HepG2 (cell line): ENCODE results near the gene ZBTB32. TPM values are rescaled to one million over a fixed set of nuclear protein-coding genes. Genes with fewer than 3 reads are reported as not detected.

Experiments used
- ARNTL ChIP-seq: sonication (generic); formaldehyde crosslinking; IDR thresholded peaks from 2 replicates; pipeline ENCODE4 v1.4.0; 2020; ENCODE audit warnings: mild to moderate bottlenecking, missing genetic modification reagents
- CBFB ChIP-seq: sonication (generic); formaldehyde crosslinking; IDR thresholded peaks from 2 replicates; pipeline ENCODE4 v1.4.0; 2020; ENCODE audit warnings: missing genetic modification reagents
- DMAP1 ChIP-seq: IDR thresholded peaks from 2 replicates; pipeline ENCODE4 v1.6.1; 2016
- ELK4 ChIP-seq: sonication (generic); formaldehyde crosslinking; IDR thresholded peaks from 2 replicates; pipeline ENCODE4 v1.9.0; 2021; ENCODE audit warnings: missing genetic modification reagents, borderline replicate concordance
- FOXJ3 ChIP-seq: sonication (generic); formaldehyde crosslinking; IDR thresholded peaks from 2 replicates; pipeline ENCODE4 v1.4.0; 2020; ENCODE audit warnings: missing genetic modification reagents, mild to moderate bottlenecking, borderline replicate concordance
- IRF2 ChIP-seq: IDR thresholded peaks from 2 replicates; pipeline ENCODE4 v1.6.1; 2018; ENCODE audit warnings: missing genetic modification reagents, missing compliant biosample characterization
- KLF12 ChIP-seq: sonication (generic); formaldehyde crosslinking; IDR thresholded peaks from 2 replicates; pipeline ENCODE4 v1.4.0; 2020; ENCODE audit warnings: missing genetic modification reagents, borderline replicate concordance
- KMT2B ChIP-seq: IDR thresholded peaks from 2 replicates; pipeline ENCODE4 v1.6.1; 2016; ENCODE audit warnings: missing genetic modification reagents, missing compliant biosample characterization
- MTA1 ChIP-seq: sonication (generic); formaldehyde crosslinking; IDR thresholded peaks from 2 replicates; pipeline ENCODE4 v1.4.0; 2020; ENCODE audit warnings: missing genetic modification reagents, mild to moderate bottlenecking, borderline replicate concordance
- MXI1 ChIP-seq: IDR thresholded peaks from 3 replicates; pipeline ENCODE4 v1.6.1; 2012; ENCODE audit warnings: low read depth, low read length, inconsistent platforms, borderline replicate concordance
- NFYC ChIP-seq: IDR thresholded peaks from 2 replicates; pipeline ENCODE4 v1.6.1; 2016; ENCODE audit warnings: missing genetic modification reagents, missing compliant biosample characterization
- NR1H2 ChIP-seq: sonication (generic); formaldehyde crosslinking; IDR thresholded peaks from 2 replicates; pipeline ENCODE4 v1.8.1; 2022; ENCODE audit warnings: low read depth, missing genetic modification reagents, borderline replicate concordance
- NRL ChIP-seq: sonication (generic); formaldehyde crosslinking; IDR thresholded peaks from 2 replicates; pipeline ENCODE4 v1.5.0; 2020; ENCODE audit warnings: missing genetic modification reagents, mild to moderate bottlenecking, moderate library complexity, borderline replicate concordance
- POLR2A ChIP-seq, 2 experiments: IDR thresholded peaks; 2 replicates each; pipeline ENCODE4 v1.6.1; 2011; ENCODE audit warnings: low read depth in 2 of 2, low read length in 2 of 2, mild to moderate bottlenecking in 1 of 2, moderate library complexity in 1 of 2; ENCODE audit not compliant: insufficient read depth in 1 of 2
- POLR2AphosphoS2 ChIP-seq: IDR thresholded peaks from 2 replicates; pipeline ENCODE4 v1.6.1; 2011; ENCODE audit warnings: low read depth, low read length, improper control_type of control experiment
- RAD21 ChIP-seq: fragments of 450-650 bp; formaldehyde crosslinking; IDR thresholded peaks from 2 replicates; pipeline ENCODE4 v1.5.0; 2020; ENCODE audit warnings: mild to moderate bottlenecking
- RBFOX2 ChIP-seq: fragments of 200-400 bp; formaldehyde crosslinking; IDR thresholded peaks from 2 replicates; pipeline ENCODE4 v1.6.1; 2017; ENCODE audit warnings: low read depth, mild to moderate bottlenecking, low read length
- RFXAP ChIP-seq: sonication (generic); formaldehyde crosslinking; IDR thresholded peaks from 2 replicates; pipeline ENCODE4 v1.4.0; 2020; ENCODE audit warnings: missing genetic modification reagents, borderline replicate concordance
- SALL2 ChIP-seq: sonication (generic); formaldehyde crosslinking; IDR thresholded peaks from 2 replicates; pipeline ENCODE4 v1.8.1; 2023; ENCODE audit warnings: mild to moderate bottlenecking, missing genetic modification reagents, inconsistent platforms
- SOX6 ChIP-seq, 2 experiments: fragments of 450-650 bp in 1 of 2; sonication (generic) in 1 of 2; formaldehyde crosslinking in 1 of 2; IDR thresholded peaks; 2 replicates each; pipeline versions ENCODE4 v1.4.0 to v1.6.1; 2017 to 2020; ENCODE audit warnings: antibody characterized with exemption in 1 of 2, mild to moderate bottlenecking in 1 of 2, missing genetic modification reagents in 1 of 2
- SP4 ChIP-seq: sonication (generic); formaldehyde crosslinking; IDR thresholded peaks from 2 replicates; pipeline ENCODE4 v1.8.1; 2023; ENCODE audit warnings: mild to moderate bottlenecking, missing genetic modification reagents
- SP5 ChIP-seq: IDR thresholded peaks from 2 replicates; pipeline ENCODE4 v1.6.1; 2016; ENCODE audit warnings: low read depth, borderline replicate concordance
- THAP11 ChIP-seq: IDR thresholded peaks from 2 replicates; pipeline ENCODE4 v1.6.1; 2016; ENCODE audit warnings: missing biosample characterization, missing genetic modification reagents
- U2AF1 ChIP-seq: fragments of 200-400 bp; formaldehyde crosslinking; optimal IDR thresholded peaks from 2 replicates; pipeline ENCODE3; 2017; ENCODE audit warnings: mild to moderate bottlenecking, low read depth, low read length
- ZNF143 ChIP-seq: sonication (generic); formaldehyde crosslinking; IDR thresholded peaks from 2 replicates; pipeline ENCODE4 v1.4.0; 2020; ENCODE audit warnings: missing genetic modification reagents
- ZNF180 ChIP-seq: sonication (generic); formaldehyde crosslinking; IDR thresholded peaks from 2 replicates; pipeline ENCODE4 v1.4.0; 2020; ENCODE audit warnings: low read depth, missing genetic modification reagents, borderline replicate concordance
- ZNF331 ChIP-seq: sonication (generic); formaldehyde crosslinking; IDR thresholded peaks from 2 replicates; pipeline ENCODE4 v1.4.0; 2020; ENCODE audit warnings: missing genetic modification reagents
- ZNF503 ChIP-seq: sonication (generic); formaldehyde crosslinking; IDR thresholded peaks from 2 replicates; pipeline ENCODE4 v1.4.0; 2020; ENCODE audit warnings: missing genetic modification reagents
- ZNF605 ChIP-seq: sonication (generic); formaldehyde crosslinking; IDR thresholded peaks from 2 replicates; pipeline ENCODE4 v1.8.0; 2022; ENCODE audit warnings: mild to moderate bottlenecking, missing genetic modification reagents
- polyA plus RNA-seq, 8 experiments: library from polyadenylated mRNA; depleted of rRNA in 3 of 8; stranded (reverse) in 7 of 8; unstranded in 1 of 8; fragments of >200 nt; fragmentation: Illumina TruSeq in 4 of 8; extraction: Trizol in 4 of 8; gene quantifications; 2 replicates each; pipeline versions ENCODE4 v1.2.1 to v1.2.3, GENCODE V29; 2011 to 2016; ENCODE audit warnings: low read depth in 4 of 8, missing spikeins in 1 of 8, mixed read lengths in 1 of 8; ENCODE audit not compliant: insufficient read depth in 1 of 8
- total RNA-seq, 5 experiments: library from RNA; depleted of rRNA; stranded (reverse); fragments of >200 nt; fragmentation: Illumina TruSeq; extraction: Trizol; gene quantifications; 2 replicates each; pipeline ENCODE4 v1.2.3, GENCODE V29; 2016; ENCODE audit warnings: low read depth in 1 of 5

The ZBTB32 gene
- total and polyA plus RNA-seq, 2 of the 13 experiments (the other 11 are each of a cell fraction or from before 2014, with no cell fraction given): not detected

- TF ChIP-seq NR1H2 (CRISPR knock-in tag) (no peak), MTA1 (CRISPR knock-in tag) (peak; percentile 55; the same call in 1 of the 2 replicates), ZNF180 (0 out of 2 replicates have a peak, but pooled peaks have one; percentile 50), ZNF143 (CRISPR knock-in tag) (peak; percentile 98), MXI1 (peak; percentile 47; the same call in 1 of the 3 replicates), RFXAP (0 out of 2 replicates have a peak, but pooled peaks have one; percentile 55), IRF2 (peak; percentile 96), CBFB (CRISPR knock-in tag) (peak; percentile 34; the same call in 1 of the 2 replicates), ZNF605 (CRISPR knock-in tag) (no peak), KLF12 (CRISPR knock-in tag) (peak; percentile 66; the same call in 1 of the 2 replicates), ARNTL (CRISPR knock-in tag) (peak; percentile 61; the same call in 1 of the 2 replicates), SOX6 (IDR thresholded peaks at IDR 0.05) (no peak), SOX6 (CRISPR knock-in tag; IDR thresholded peaks at IDR 0.05) (peak; percentile 50), FOXJ3 (CRISPR knock-in tag) (peak; percentile 79), POLR2A (IDR thresholded peaks at IDR 0.05; ENCODE audit: insufficient read depth in 1 of 2, low read depth in 2 of 2, low read length in 2 of 2) (peak; percentile 83 to 93), NRL (peak; percentile 62; the same call in 1 of the 2 replicates), ELK4 (CRISPR knock-in tag) (no peak), KMT2B (peak; percentile 48; the same call in 1 of the 2 replicates), DMAP1 (CRISPR knock-in tag) (0 out of 2 replicates have a peak, but pooled peaks have one; percentile 50), RAD21 (CRISPR knock-in tag) (no peak), SALL2 (CRISPR knock-in tag) (peak; percentile 75; the same call in 1 of the 2 replicates), RBFOX2 (peak; percentile 58), U2AF1 (peak; percentile 59), POLR2AphosphoS2 (no peak), SP5 (CRISPR knock-in tag) (peak; percentile 80), ZNF503 (CRISPR knock-in tag) (no peak; the same call in 1 of the 2 replicates), THAP11 (CRISPR knock-in tag) (peak; percentile 99), ZNF331 (no peak), NFYC (CRISPR knock-in tag) (peak; percentile 98), SP4 (CRISPR knock-in tag) (peak; percentile 97)
These were observed 44.0 kb downstream of the ZBTB32 start, which contains the start of gene LIN37 (continued) for GRCh38 chr19:35748106-35749020.
